ENCODE measurements around the gene KRTAP12-2.

The KRTAP12-2 gene

GRCh38 chr21:44625756-44626155 lies 41.0 kb downstream of the KRTAP12-2 start:
- no peak for FAIRE-seq

- FAIRE-seq, result no peak
These were observed 43.2 kb downstream of the KRTAP12-2 start for GRCh38 chr21:44623575-44623974.

- FAIRE-seq, result no peak
These were observed 46.8 kb downstream of the KRTAP12-2 start for GRCh38 chr21:44619886-44620285.

GRCh38 chr21:44618909-44619308 lies 47.8 kb downstream of the KRTAP12-2 start:
- no peak for FAIRE-seq

- FAIRE-seq, result no peak
These were observed 48.2 kb downstream of the KRTAP12-2 start for GRCh38 chr21:44618504-44618903.

- no peak for FAIRE-seq
These were observed 49.6 kb downstream of the KRTAP12-2 start for GRCh38 chr21:44617071-44617501.

- no peak for FAIRE-seq
These were observed 50.2 kb downstream of the KRTAP12-2 start for GRCh38 chr21:44616591-44616926.
